ENCODE measurements around the gene ST3GAL5. TPM values are rescaled to one million over a fixed set of nuclear protein-coding genes. Genes with fewer than 3 reads are reported as not detected.
"Not testable (repeated sequence)": the region's sequence is repeated elsewhere in the genome, so short reads cannot be mapped to it uniquely, and the experiment has no call there.

ST3GAL5 gene
- total RNA-seq, 2 experiments from 2014 or later, result 36.3 to 36.8 TPM

GRCh38 chr2:85900366-85900765 lies 11.6 kb upstream of the ST3GAL5 start:
- H3K9me3 Mint-ChIP-seq, result peaks cover 2% of the 10 kb centered on the region
- peaks cover 19% of the 10 kb centered on the region for H3K4me1 Mint-ChIP-seq
- DNase-seq, result no peak
- H3K27me3 Mint-ChIP-seq, result peaks cover 2% of the 10 kb centered on the region
- POLR2A ChIA-PET, result no interaction called here
- H3K27ac Mint-ChIP-seq, result peak overlapping the region; percentile 61
- no peak overlapping the region for H3K4me3 Mint-ChIP-seq
- CTCF ChIA-PET, result interaction anchor here (0.8 to 3.7 kb wide), 3 partner anchors 11 to 21 kb away, joined by 3 to 18 read pairs (median 4); partner anchors contain the start of gene ST3GAL5
- H3K36me3 Mint-ChIP-seq (ENCODE audit: low read depth), result peaks cover 5% of the 10 kb centered on the region

GRCh38 chr2:85899849-85900248 lies 11.1 kb upstream of the ST3GAL5 start:
- ChIA-PET POLR2A (no interaction called here), CTCF (interaction anchor here (0.8 to 3.7 kb wide), 4 partner anchors 9 to 22 kb away, joined by 3 to 18 read pairs (median 4); partner anchors contain the start of gene ST3GAL5)
- Mint-ChIP-seq H3K9me3 (peaks cover 6% of the 10 kb centered on the region), H3K4me3 (no peak overlapping the region), H3K36me3 (ENCODE audit: low read depth) (peaks cover 9% of the 10 kb centered on the region), H3K4me1 (peaks cover 19% of the 10 kb centered on the region), H3K27me3 (peaks cover 2% of the 10 kb centered on the region), H3K27ac (no peak overlapping the region)
- DNase-seq, result no peak

- POLR2A ChIA-PET, result no interaction called here
Observed at GRCh38 chr2:85899284-85899683, 10.5 kb upstream of the ST3GAL5 start.

DNA sequence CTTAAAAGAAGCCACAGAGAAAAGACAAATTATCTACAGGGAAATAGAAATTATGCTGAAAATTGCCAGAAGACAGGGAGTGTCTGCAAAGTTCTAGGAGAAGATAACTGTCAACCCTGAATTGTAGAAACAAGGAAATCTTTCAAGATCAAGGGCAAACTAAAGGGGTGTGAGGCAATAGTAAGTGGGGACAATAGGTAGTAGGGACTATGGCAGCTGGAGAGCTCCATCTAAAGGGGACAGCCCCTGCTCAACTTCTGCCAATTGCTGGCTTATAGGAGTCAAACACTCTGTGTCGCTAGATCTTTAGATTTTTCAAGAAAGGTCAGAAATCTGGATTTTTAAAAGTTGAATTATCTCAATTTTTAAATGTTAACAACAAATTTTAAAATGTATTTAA lies 10.1 kb upstream of the ST3GAL5 start:
- Mint-ChIP-seq H3K27me3 (no peaks in the 10 kb centered on the region), H3K36me3 (ENCODE audit: low read depth) (peaks cover 12% of the 10 kb centered on the region), H3K9me3 (peaks cover 9% of the 10 kb centered on the region), H3K4me1 (peaks cover 24% of the 10 kb centered on the region), H3K27ac (no peak overlapping the region), H3K4me3 (no peak overlapping the region)
- POLR2A ChIA-PET, result no interaction called here
- CTCF ChIA-PET, result interaction anchor here (1.4 to 3.7 kb wide), 2 partner anchors 10 kb away, joined by 4 to 18 read pairs; partner anchors contain the start of gene ST3GAL5
- DNase-seq, result no peak

More at GRCh38 chr2:85899284-85899683, 10.5 kb upstream of the ST3GAL5 start:
- Mint-ChIP-seq H3K36me3 (ENCODE audit: low read depth) (peaks cover 10% of the 10 kb centered on the region), H3K27me3 (no peaks in the 10 kb centered on the region), H3K4me3 (no peak overlapping the region), H3K4me1 (peaks cover 19% of the 10 kb centered on the region), H3K27ac (no peak overlapping the region), H3K9me3 (peaks cover 8% of the 10 kb centered on the region)
- CTCF ChIA-PET, result interaction anchor here (1.4 to 3.7 kb wide), 2 partner anchors 10 kb away, joined by 4 to 18 read pairs; partner anchors contain the start of gene ST3GAL5
- DNase-seq, result no peak

DNA sequence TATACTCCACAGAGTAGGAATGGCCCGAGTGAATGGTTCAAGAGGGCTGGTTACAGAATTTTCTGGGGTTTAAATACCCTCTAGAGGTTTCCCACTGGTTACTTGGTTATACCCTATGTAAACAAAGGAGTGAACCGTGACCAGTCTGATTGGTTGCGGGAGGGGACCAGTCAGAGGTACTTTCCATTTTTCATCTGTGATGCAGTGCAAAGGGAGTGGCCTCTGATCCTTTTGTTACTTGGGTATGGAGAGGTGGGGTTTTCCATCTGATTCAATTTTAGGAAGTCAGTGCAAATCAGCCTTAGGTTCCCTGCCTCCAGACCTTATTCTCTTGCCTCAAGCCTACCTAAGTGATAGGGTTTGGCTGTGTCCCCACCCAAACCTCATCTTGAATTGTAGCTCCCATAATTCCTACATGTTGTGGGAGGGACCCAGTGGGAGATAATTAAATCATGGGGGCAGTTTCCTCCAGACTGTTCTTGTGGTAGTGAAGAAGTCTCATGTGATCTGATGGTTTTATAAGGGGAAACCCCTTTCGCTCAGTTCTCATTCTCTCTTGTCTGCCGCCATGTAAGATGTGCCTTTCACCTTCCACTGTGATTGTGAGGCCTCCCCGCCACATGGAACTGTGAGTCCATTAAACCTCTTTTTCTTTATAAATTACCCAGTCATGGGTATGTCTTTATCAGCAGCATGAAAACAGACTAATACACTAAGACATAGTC lies 5.9 kb upstream of the ST3GAL5 start:
- CTCF ChIA-PET, H3K4me3 Mint-ChIP-seq, H3K9me3 Mint-ChIP-seq, H3K27me3 Mint-ChIP-seq, POLR2A ChIA-PET, DNase-seq, H3K27ac Mint-ChIP-seq: not testable (repeated sequence)
- Mint-ChIP-seq H3K4me1 (peaks cover 44% of the 10 kb centered on the region), H3K36me3 (ENCODE audit: low read depth) (peaks cover 12% of the 10 kb centered on the region)

DNA sequence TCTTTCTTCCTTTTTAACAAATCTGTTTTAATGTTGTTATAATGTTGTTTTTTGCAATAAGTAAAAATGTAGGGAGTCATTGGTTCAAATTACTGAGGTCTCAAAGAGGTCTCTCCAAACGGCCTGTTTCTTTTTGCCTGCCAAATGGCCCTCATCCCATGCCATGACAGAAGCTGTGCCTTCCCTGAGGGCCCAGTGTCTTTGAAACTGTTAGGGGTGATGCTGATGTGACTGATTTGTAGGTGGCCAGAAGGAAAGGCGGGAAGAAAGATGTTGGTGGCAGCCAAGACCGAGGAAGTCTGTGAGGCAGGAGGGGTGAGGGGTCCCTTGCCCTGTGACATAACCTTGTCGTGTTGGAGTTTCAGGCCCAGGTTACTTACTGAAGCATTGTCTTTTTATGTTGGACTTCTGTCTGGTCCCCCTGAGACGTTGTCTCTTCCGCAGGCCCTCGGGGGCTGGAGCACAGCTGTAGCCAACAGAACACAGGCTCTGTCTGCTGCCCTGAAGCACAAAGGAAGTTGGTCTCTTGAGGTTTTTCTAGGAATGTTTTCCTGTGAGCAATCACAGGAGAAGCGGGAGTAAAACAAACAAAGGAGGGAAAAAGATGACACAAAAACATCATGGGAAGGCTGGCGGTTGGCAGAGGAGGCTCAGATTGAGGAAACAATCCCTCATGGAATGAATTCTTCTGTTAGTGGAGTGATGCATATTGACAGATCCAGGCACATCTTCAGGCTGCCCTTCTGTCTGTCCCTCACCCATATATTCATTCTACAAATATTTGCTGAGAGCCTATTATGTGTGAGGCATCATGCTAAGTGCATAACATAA lies 4.9 kb upstream of the ST3GAL5 start:
- CTCF ChIA-PET, result no interaction called here
- Mint-ChIP-seq H3K4me3 (no peak overlapping the region), H3K4me1 (peaks cover 46% of the 10 kb centered on the region)

GRCh38 chr2:85892216-85892944 lies 3.6 kb upstream of the ST3GAL5 start:
- Mint-ChIP-seq H3K9me3 (peaks cover 9% of the 10 kb centered on the region), H3K27ac (no peak overlapping the region), H3K36me3 (ENCODE audit: low read depth) (peaks cover 7% of the 10 kb centered on the region), H3K27me3 (no peaks in the 10 kb centered on the region), H3K4me3 (no peak overlapping the region), H3K4me1 (peaks cover 45% of the 10 kb centered on the region)
- CTCF ChIA-PET, result interaction anchor here (0.6 to 1.3 kb wide), 2 partner anchors 185 to 196 kb away, joined by 3 read pairs; no protein-coding TSS in a partner anchor
- no peak for DNase-seq
- POLR2A ChIA-PET, result no interaction called here

More for the DNA sequence above, 4.9 kb upstream of the ST3GAL5 start:
- peaks cover 12% of the 10 kb centered on the region for H3K36me3 Mint-ChIP-seq (ENCODE audit: low read depth)
- H3K27me3 Mint-ChIP-seq, result no peaks in the 10 kb centered on the region
- peaks cover 9% of the 10 kb centered on the region for H3K9me3 Mint-ChIP-seq
- no peak overlapping the region for H3K27ac Mint-ChIP-seq
- DNase-seq, result no peak
- POLR2A ChIA-PET, result no interaction called here

- ChIA-PET POLR2A (no interaction called here), CTCF (interaction anchor here (0.6 to 2.6 kb wide), 5 partner anchors 13 to 97 kb away, joined by 3 to 8 read pairs (median 3); no protein-coding TSS in a partner anchor)
- Mint-ChIP-seq H3K27ac (peak overlapping the region; percentile 10), H3K27me3 (no peaks in the 10 kb centered on the region), H3K9me3 (peaks cover 7% of the 10 kb centered on the region), H3K4me3 (no peak overlapping the region), H3K36me3 (ENCODE audit: low read depth) (peaks cover 15% of the 10 kb centered on the region), H3K4me1 (peaks cover 61% of the 10 kb centered on the region)
- DNase-seq, result no peak
Observed at GRCh38 chr2:85890522-85891176, 1.9 kb upstream of the ST3GAL5 start.

- POLR2A ChIA-PET, result no interaction called here
Observed at GRCh38 chr2:85889627-85890281, 964 bp upstream of the ST3GAL5 start.

GRCh38 chr2:85888020-85888683 lies 638 bp downstream of the ST3GAL5 start:
- Mint-ChIP-seq H3K36me3 (ENCODE audit: low read depth) (peaks cover 16% of the 10 kb centered on the region), H3K27ac (peak overlapping the region; percentile 88), H3K27me3 (no peaks in the 10 kb centered on the region), H3K4me3 (peak overlapping the region; percentile 83), H3K9me3 (peaks cover 3% of the 10 kb centered on the region), H3K4me1 (peaks cover 60% of the 10 kb centered on the region)
- peak; percentile 40 for DNase-seq
- CTCF ChIA-PET, result interaction anchor here (0.7 to 5.7 kb wide), 26 partner anchors 10 to 191 kb away, joined by 3 to 45 read pairs (median 5); no protein-coding TSS in a partner anchor
- POLR2A ChIA-PET, result no interaction called here

More at GRCh38 chr2:85889627-85890281, 964 bp upstream of the ST3GAL5 start:
- Mint-ChIP-seq H3K4me1 (peaks cover 68% of the 10 kb centered on the region), H3K9me3 (peaks cover 2% of the 10 kb centered on the region), H3K27me3 (no peaks in the 10 kb centered on the region), H3K27ac (peak overlapping the region; percentile 91), H3K36me3 (ENCODE audit: low read depth) (peaks cover 11% of the 10 kb centered on the region), H3K4me3 (peak overlapping the region; percentile 85)
- CTCF ChIA-PET, result interaction anchor here (0.6 to 5.7 kb wide), 33 partner anchors 11 to 214 kb away, joined by 3 to 45 read pairs (median 4); no protein-coding TSS in a partner anchor
- DNase-seq, result no peak

DNA sequence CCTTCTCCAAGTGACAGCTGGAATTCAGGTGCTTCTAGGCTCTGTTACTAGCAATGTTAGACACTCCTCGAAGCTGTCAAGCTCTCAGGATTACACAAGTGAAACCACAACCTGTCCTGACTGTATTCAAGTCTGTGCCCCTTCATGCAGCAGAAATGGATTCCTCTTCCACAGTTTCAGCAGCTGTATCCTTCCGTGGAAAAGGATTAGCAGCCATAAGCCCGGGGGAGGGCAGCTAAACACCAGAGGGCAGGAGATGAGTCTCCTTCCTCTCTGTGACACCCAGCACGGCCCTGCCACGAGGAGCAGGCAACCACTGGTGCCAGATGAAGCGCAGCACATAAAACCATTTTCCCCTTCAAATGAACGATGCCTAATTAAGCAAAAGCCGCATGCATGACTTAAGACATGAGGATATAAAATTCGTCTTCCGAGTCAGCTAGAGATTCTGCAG lies 1.2 kb downstream of the ST3GAL5 start:
- CTCF ChIA-PET, result interaction anchor here (0.8 to 5.7 kb wide), 16 partner anchors 9 to 191 kb away, joined by 3 to 45 read pairs (median 6); no protein-coding TSS in a partner anchor
- no peaks in the 10 kb centered on the region for H3K27me3 Mint-ChIP-seq
- peaks cover 21% of the 10 kb centered on the region for H3K36me3 Mint-ChIP-seq (ENCODE audit: low read depth)
- peak overlapping the region; percentile 88 for H3K27ac Mint-ChIP-seq
- peak; percentile 64 for DNase-seq
- POLR2A ChIA-PET, result no interaction called here
- peaks cover 55% of the 10 kb centered on the region for H3K4me1 Mint-ChIP-seq
- H3K4me3 Mint-ChIP-seq, result peak overlapping the region; percentile 83
- H3K9me3 Mint-ChIP-seq, result peaks cover 8% of the 10 kb centered on the region

Measured in activated CD4-positive, alpha-beta T cell treated with anti-CD3 and anti-CD28 coated beads, Interleukin-2, amount 10 ng/mL, durations not matched to agents 7 days and 5 days (primary cell).